Measurements from ENCODE around the gene SSTR5.

The SSTR5 gene

GRCh38 chr16:1113489-1113888 is 40.9 kb downstream of the SSTR5 start:
- Histone ChIP-seq H3K36me3 (no peaks in the 10 kb centered on the region), H3K27ac (no peak overlapping the region), H3K9me3 (ENCODE audit: severe bottlenecking) (no peaks in the 10 kb centered on the region), H3K27me3 (ENCODE audit: insufficient read depth, low read depth, severe bottlenecking) (no peaks in the 10 kb centered on the region), H3K4me3 (ENCODE audit: low read depth, low read length) (no peak overlapping the region)
- DNase-seq: no peak
- TF ChIP-seq, protein P1, sequence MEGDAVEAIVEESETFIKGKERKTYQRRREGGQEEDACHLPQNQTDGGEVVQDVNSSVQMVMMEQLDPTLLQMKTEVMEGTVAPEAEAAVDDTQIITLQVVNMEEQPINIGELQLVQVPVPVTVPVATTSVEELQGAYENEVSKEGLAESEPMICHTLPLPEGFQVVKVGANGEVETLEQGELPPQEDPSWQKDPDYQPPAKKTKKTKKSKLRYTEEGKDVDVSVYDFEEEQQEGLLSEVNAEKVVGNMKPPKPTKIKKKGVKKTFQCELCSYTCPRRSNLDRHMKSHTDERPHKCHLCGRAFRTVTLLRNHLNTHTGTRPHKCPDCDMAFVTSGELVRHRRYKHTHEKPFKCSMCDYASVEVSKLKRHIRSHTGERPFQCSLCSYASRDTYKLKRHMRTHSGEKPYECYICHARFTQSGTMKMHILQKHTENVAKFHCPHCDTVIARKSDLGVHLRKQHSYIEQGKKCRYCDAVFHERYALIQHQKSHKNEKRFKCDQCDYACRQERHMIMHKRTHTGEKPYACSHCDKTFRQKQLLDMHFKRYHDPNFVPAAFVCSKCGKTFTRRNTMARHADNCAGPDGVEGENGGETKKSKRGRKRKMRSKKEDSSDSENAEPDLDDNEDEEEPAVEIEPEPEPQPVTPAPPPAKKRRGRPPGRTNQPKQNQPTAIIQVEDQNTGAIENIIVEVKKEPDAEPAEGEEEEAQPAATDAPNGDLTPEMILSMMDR (IDR thresholded peaks at IDR 0.05; ENCODE audit: low read depth, low read length): no peak

DNA sequence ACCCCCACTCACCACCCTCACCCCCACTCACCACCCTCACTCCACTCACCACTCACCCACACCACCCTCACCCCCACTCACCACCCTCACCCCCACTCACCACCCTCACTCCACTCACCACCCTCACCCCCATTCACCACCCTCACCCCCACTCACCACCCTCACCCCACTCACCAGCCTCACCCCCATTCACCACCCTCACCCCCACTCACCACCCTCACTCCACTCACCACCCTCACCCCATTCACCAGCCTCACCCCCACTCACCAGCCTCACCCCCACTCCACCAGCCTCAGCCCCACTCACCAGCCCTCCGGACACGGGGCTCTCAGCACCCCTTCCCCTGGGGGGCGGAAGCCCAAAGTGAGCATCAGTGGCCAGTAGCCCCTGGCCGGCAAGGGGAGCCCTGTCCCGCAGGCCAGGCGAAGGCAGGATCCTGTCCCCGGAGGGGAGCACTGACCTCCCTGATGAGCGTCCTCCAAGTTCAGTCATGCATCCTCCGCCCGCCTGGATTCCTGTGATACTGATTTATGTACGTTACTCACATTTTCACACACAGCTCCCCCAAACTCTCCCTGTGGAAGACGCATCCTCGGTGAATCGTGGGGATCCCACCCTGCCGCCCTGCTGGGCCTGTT is 41.5 kb downstream of the SSTR5 start:
- TF ChIP-seq, protein P1 (IDR thresholded peaks at IDR 0.05; ENCODE audit: low read depth, low read length): no peak

DNA sequence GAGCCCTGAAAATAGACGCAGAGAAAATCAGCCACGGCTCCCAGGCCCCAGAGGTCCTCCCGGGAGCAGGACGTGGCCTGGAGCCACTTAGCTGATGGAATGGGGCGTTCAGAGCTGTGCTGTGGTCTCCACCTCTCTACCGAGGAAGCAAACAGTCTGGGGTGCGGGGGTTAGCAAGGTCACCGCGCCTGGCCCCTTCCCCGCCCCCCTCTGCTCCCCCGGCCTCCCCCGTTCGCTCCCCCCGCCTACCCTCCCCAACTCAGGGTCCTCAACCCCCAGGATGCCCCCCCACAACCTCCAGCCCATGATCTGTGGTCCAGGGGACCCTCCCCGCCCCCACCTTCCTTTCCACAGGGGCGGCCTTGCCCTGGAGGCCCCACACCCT is 44.1 kb downstream of the SSTR5 start:
- TF ChIP-seq, protein P1 (IDR thresholded peaks at IDR 0.05; ENCODE audit: low read depth, low read length): no peak
- Histone ChIP-seq H3K36me3 (no peaks in the 10 kb centered on the region), H3K27me3 (ENCODE audit: insufficient read depth, low read depth, severe bottlenecking) (no peaks in the 10 kb centered on the region), H3K27ac (peak overlapping the region; percentile 53; the same call in 1 of the 2 replicates), H3K4me3 (ENCODE audit: low read depth, low read length) (no peak overlapping the region), H3K9me3 (ENCODE audit: severe bottlenecking) (no peaks in the 10 kb centered on the region)
- DNase-seq: no peak

More for the DNA sequence above, 41.5 kb downstream of the SSTR5 start:
- H3K27ac ChIP-seq: no peak overlapping the region
- no peaks in the 10 kb centered on the region for H3K9me3 ChIP-seq (ENCODE audit: severe bottlenecking)
- H3K27me3 ChIP-seq (ENCODE audit: insufficient read depth, low read depth, severe bottlenecking): no peaks in the 10 kb centered on the region
- no peak for DNase-seq
- no peak overlapping the region for H3K4me3 ChIP-seq (ENCODE audit: low read depth, low read length)
- H3K36me3 ChIP-seq: no peaks in the 10 kb centered on the region

DNA sequence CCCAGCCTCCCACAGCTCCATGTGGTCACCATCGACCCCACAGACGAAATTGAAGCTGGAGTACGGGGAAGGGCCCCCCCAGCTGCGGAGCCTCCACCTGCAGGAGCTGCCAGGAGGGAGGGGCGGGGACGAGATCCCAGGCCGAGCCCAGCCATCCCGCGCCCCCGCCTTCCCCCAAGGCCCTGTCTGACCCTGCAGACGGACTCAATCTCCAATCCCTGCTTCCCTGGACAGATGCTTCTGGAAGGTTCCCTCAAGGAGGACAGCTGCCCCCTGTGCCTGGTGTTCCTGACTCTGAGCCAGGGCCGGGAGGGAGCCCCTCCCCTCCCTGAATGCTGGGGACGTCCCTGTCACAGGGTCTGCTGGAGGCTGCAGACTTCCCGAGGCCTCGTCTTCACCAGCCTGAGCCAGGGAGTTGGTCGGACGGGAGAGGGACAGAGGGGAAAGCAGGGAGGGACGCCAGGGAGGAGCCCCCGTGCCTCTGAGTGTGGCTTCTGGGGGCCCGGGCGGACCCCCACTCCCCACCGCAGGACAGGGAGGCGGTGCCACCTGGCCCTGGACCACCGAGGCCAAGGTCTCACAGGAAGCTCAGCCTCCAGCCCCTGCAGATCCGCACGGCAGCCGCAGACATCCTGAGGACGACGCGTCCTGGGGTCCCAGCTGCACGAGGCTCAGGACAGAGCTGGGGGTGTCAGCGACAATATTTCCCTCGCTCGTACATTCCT is 44.8 kb downstream of the SSTR5 start:
- peak overlapping the region; percentile 53 for H3K27ac ChIP-seq
- no peak overlapping the region for H3K4me3 ChIP-seq (ENCODE audit: low read depth, low read length)
- peak; percentile 90 for DNase-seq
- H3K9me3 ChIP-seq (ENCODE audit: severe bottlenecking): no peaks in the 10 kb centered on the region
- TF ChIP-seq, protein P1 (IDR thresholded peaks at IDR 0.05; ENCODE audit: low read depth, low read length): no peak
- no peaks in the 10 kb centered on the region for H3K27me3 ChIP-seq (ENCODE audit: insufficient read depth, low read depth, severe bottlenecking)
- H3K36me3 ChIP-seq: no peaks in the 10 kb centered on the region

DNA sequence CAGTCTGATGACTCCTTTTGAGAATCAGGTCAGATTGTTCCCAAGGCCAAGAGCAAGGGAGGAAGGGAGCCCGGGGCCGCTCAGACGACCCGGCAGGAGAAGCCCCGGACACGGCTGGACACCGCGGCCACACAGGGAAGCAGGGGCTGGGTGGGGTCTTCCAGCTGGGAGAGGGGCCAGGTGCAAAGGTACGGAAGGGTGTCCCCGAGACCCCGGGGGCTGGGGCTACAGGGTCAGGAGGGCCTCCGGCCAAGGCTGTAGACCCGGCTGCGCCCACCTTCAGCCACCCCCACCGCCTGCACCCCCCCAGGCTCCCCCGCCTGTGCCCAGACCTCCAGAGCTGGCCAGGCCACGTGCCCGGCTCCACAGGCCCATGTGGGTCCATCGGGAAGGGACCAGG is 45.4 kb downstream of the SSTR5 start:
- H3K27ac ChIP-seq: peak overlapping the region; percentile 53
- no peaks in the 10 kb centered on the region for H3K36me3 ChIP-seq
- H3K27me3 ChIP-seq (ENCODE audit: insufficient read depth, low read depth, severe bottlenecking): no peaks in the 10 kb centered on the region
- no peak for DNase-seq
- H3K9me3 ChIP-seq (ENCODE audit: severe bottlenecking): no peaks in the 10 kb centered on the region
- TF ChIP-seq, protein P1 (IDR thresholded peaks at IDR 0.05; ENCODE audit: low read depth, low read length): no peak
- H3K4me3 ChIP-seq (ENCODE audit: low read depth, low read length): no peak overlapping the region

Data from WERI-Rb-1 (cell line).